Eye (tissue), 1 donor: Measurements from ENCODE around the gene UTS2.

Experiments
- DNase-seq: peaks from one replicate; pipeline ENCODE4 v3.0.0-alpha.2; 2015

UTS2 gene

GRCh38 chr1:7852804-7853683 lies at the start of gene UTS2:
UTS2 (minus strand) TSS chr1:7853065; CDS start chr1:7853003, 62 bp downstream.
- no peak for DNase-seq

- no peak for DNase-seq
These were observed 46.9 kb upstream of the UTS2 start for GRCh38 chr1:7899741-7900140.

GRCh38 chr1:7898962-7899361 lies 46.1 kb upstream of the UTS2 start:
- DNase-seq = no peak

GRCh38 chr1:7896994-7897393 lies 44.1 kb upstream of the UTS2 start:
- DNase-seq = no peak

GRCh38 chr1:7893529-7894180 lies 40.8 kb upstream of the UTS2 start:
- no peak for DNase-seq

- no peak for DNase-seq
These were observed 38.9 kb upstream of the UTS2 start for GRCh38 chr1:7891804-7892203.

GRCh38 chr1:7890853-7891252 lies 38.0 kb upstream of the UTS2 start:
- no peak for DNase-seq

GRCh38 chr1:7888248-7889081 lies 35.6 kb upstream of the UTS2 start:
- DNase-seq = no peak

- peak; percentile 6 for DNase-seq
These were observed 33.5 kb upstream of the UTS2 start for GRCh38 chr1:7886405-7886745.

GRCh38 chr1:7885513-7886404 lies 32.9 kb upstream of the UTS2 start:
- no peak for DNase-seq

GRCh38 chr1:7884757-7885156 lies 31.9 kb upstream of the UTS2 start:
- DNase-seq = no peak

- DNase-seq = no peak
These were observed 26.4 kb upstream of the UTS2 start for GRCh38 chr1:7879228-7879627.

GRCh38 chr1:7878027-7878426 lies 25.2 kb upstream of the UTS2 start:
- DNase-seq = no peak

GRCh38 chr1:7873801-7874795 lies 21.2 kb upstream of the UTS2 start:
- DNase-seq = no peak

- DNase-seq = no peak
These were observed 18.3 kb upstream of the UTS2 start for GRCh38 chr1:7871136-7871535.

GRCh38 chr1:7869136-7869920 lies 16.5 kb upstream of the UTS2 start:
- DNase-seq = peak; percentile 3

- DNase-seq = no peak
These were observed 15.4 kb upstream of the UTS2 start for GRCh38 chr1:7868070-7868780.

GRCh38 chr1:7865978-7866377 lies 13.1 kb upstream of the UTS2 start:
- no peak for DNase-seq

- no peak for DNase-seq
These were observed 11.0 kb upstream of the UTS2 start for GRCh38 chr1:7863756-7864328.
